GM10266 (cell line): ENCODE data around the gene KRTAP10-9.

Experiments used
- DNase-seq: peaks from one replicate; pipeline ENCODE4 v3.0.0; 2012; ENCODE audit errors: extremely low spot score
- CTCF ChIP-seq: IDR thresholded peaks from 2 replicates; pipeline ENCODE4 v1.5.1; 2012; ENCODE audit warnings: mild to moderate bottlenecking, low read depth; ENCODE audit not compliant: control insufficient read depth, insufficient read depth; ENCODE audit errors: missing control alignments

KRTAP10-9 gene

GRCh38 chr21:44592446-44593311 is 34.2 kb upstream of the KRTAP10-9 start, which contains the start of gene KRTAP10-6:
Gene KRTAP10-6 (minus strand): TSS chr21:44592505. CDS start chr21:44592484, 21 bp downstream.
- no peak for TF ChIP-seq CTCF
- DNase-seq: no peak

GRCh38 chr21:44593598-44594405 is 33.1 kb upstream of the KRTAP10-9 start:
- TF ChIP-seq CTCF: no peak
- DNase-seq: no peak

GRCh38 chr21:44594406-44594916 is 32.4 kb upstream of the KRTAP10-9 start:
- no peak for TF ChIP-seq CTCF
- no peak for DNase-seq

- no peak for DNase-seq
- no peak for TF ChIP-seq CTCF
Observed at GRCh38 chr21:44595524-44595923, 31.4 kb upstream of the KRTAP10-9 start.

GRCh38 chr21:44596068-44596725 is 30.7 kb upstream of the KRTAP10-9 start:
- no peak for DNase-seq
- TF ChIP-seq CTCF: no peak

- TF ChIP-seq CTCF: no peak
- DNase-seq: no peak
Observed at GRCh38 chr21:44598061-44598460, 28.8 kb upstream of the KRTAP10-9 start.
